NCI-H524 (cell line): ENCODE measurements around the gene CD2AP.
A peak's percentile ranks its signal among the peaks of the same experiment; 100 is the strongest.
"Not testable (repeated sequence)": the region's sequence is repeated elsewhere in the genome, so short reads cannot be mapped to it uniquely, and the experiment has no call there.

Experiments
- DNase-seq, 2 experiments: peaks; one replicate each; lab custom pipeline; 2025; lab: John Stamatoyannopoulos, UW

The CD2AP gene

GRCh38 chr6:47495954-47496545 lies 18.5 kb downstream of the CD2AP start:
- DNase-seq = no peak

DNA sequence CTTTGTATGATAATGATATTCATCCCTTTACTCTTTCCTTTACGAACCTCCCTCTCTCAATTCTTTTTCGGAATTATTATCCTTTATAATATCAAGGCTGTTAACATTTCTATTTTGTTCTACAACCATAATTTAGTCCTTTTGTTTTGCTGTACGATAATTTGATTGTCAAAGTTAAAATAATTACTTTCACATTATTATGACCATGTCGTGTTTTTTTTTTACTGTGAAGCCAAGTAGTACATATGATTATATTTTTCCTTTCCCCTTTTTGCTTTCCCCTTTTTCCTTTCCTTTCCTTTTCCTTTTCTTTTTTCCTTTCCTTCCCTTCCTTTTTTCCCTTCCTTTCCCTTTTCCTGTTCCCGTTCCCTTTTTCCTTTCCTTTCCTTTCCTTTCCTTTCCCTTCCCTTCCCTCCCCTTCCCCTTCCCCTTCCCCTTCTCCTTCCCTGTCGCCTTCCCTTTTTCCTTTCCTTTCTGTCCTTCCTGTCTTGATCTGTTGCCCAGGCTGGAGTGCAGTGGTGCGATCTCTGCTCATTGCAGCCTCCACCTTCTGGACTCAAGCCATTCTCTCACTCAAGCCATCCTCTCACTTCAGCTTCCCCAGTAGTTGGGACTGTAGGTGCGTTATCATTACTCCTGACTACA lies 19.5 kb downstream of the CD2AP start:
- no peak for DNase-seq

DNA sequence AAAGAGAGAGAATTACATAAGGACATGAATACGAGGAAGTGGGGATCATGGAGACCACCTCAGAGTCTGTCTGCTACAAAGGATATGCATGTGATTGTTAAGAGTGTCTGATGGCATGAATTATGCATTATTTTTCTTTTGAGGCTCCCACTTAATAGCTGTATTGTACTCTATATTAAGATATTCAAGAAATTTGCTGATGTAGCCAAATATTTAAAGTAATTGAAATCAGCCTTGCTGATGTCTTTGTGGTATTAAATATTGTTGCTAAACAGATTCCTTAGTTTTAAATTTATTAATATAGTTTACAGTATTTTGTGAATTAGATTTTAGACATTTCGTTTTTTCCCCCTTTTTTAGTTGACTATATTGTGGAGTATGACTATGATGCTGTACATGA lies 25.3 kb downstream of the CD2AP start:
- DNase-seq = no peak

- no peak for DNase-seq
These were observed 32.3 kb downstream of the CD2AP start for GRCh38 chr6:47509937-47510336.

DNA sequence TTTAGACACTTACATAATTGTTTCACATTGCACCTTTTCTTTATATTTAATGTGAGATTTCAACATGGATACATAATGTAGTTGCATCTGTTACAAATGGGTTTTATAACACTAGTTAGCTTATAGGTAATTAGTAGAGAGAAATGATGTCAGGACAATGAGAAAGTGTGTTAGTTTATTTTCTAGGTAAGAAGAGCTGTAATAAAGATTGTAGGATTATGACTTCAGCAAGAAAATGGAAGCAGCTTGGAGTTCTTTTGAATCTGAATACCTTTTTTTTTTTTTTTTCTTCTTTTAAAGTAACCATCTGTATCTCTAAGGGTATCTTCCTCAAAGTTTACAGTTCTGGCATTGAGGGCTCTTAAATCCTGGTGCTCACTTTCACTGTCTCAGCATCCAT lies 35.3 kb downstream of the CD2AP start:
- no peak for DNase-seq

DNA sequence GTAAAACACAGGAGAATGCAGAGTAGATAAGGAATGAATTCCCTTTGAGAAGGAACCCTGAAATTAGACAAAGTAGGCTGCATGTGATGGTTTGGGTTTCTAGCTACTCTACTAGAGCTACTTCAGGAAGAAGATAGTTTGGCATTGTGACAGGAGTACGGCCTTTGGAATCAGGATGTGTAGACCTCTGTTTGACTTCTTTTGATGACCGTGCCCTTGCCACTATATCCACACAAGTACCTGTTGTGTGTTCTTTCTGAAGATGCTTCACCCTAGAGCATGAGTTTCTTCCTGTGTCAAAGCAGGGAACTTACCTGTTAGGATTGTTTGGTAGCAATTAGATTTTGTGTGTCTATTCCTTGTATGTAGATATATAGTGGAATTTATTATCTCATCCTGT lies 41.7 kb downstream of the CD2AP start:
- DNase-seq = no peak

DNA sequence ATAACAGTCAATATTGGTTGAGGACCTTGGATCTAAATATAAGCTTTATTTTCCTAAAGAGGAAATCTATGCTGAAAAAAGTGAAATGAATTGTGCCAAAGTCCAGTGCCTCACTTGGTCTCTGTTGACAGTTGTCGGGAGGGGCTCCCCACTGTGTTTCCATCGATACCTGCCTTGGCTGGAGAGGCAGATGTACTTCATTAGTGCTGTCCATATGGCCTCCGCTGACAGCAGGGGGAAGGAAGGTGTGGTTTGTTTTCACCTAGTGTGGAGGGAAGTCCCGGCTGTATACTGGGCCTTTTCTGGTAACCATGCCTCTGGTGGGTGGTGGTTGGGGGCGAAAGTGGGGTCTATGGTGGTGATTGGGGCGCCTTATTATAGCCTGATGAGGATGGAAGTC lies 42.7 kb downstream of the CD2AP start:
- DNase-seq = peak; percentile 71 to 83

DNA sequence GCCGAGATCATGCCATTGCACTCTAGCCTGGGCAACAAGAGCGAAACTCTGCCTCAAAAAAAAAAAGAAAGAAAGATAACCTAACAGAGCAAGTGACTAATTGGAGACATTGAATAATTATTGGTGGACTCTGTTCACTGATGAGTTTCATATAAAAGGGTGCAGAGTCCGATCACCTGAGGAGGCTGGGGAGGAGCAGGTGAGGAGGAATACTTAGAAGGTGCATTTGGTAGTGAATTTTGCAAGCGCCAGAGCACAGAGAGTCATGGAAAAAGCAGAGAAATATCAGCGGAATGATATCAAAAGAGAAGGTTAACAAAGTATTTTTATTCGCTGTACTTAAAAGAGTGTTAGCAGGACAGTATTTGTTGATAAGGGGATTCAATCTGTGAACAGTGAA lies 44.4 kb downstream of the CD2AP start:
- DNase-seq = no peak

DNA sequence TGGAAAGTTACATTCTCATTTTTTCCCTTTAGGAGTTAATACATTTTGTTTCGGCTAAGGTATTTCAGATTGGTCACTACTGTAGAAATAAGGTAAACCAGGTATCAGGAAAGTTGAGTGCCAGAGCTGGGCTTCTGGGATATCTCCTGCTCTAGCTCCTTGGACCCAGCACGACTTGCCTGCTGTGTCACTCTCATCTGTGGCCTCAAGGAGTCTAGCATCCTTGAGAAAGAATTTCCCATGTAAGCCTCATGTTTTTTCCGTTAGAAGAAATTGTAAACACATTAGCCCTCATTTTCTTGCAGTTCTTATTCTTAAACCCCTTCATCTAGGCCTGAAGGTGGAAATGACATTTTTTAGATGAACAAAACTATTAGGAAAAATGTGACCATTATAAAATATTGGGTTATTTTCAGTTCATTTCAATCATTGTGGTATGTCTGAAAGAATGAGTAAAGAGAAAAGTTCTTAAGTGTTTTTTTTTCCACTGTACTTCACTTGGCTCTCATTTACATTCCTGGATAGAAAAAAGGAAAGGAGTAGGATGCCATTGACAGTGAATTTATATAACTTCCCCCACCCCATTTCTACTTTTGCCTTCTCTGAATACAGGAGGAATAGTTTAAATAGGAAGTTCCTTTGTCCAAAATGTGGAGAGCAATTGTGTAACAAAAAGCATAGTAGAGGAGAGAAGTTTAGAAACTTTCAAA lies 46.7 kb downstream of the CD2AP start:
- DNase-seq = no peak

DNA sequence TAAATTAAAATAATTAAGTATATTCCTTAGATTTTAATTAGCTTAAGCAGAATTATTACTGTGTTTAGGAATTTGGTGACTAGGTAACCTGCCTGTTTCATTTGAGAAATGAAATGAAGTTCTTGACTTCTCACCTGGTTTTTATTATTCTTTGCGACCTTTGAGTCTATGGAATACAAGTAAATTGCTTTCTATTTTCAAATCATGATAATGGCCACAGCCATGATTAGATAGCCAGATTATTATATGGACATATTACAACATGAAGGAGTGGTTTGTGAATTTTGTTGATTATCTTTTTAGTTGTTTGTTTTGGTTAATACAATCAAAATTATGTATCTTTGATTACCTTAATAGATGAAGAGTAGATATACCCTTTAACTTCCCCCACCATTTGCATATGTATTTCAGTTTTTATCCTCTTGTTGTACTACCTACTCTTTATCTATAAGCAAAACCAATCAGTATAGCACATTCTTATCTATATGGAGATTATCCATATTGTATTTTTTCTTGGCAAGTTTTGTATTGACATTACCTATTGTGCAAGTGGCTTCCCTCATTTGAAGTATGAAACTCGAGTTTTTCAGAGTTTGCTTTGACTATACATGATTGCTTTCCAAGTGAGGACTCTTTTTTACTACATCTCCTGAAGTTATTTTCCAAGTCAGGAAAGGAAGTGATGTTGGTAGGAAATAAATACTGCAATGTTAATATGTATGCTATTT lies 47.9 kb downstream of the CD2AP start:
- DNase-seq = no peak

- DNase-seq = no peak
These were observed 49.7 kb downstream of the CD2AP start for GRCh38 chr6:47527274-47527673.

DNA sequence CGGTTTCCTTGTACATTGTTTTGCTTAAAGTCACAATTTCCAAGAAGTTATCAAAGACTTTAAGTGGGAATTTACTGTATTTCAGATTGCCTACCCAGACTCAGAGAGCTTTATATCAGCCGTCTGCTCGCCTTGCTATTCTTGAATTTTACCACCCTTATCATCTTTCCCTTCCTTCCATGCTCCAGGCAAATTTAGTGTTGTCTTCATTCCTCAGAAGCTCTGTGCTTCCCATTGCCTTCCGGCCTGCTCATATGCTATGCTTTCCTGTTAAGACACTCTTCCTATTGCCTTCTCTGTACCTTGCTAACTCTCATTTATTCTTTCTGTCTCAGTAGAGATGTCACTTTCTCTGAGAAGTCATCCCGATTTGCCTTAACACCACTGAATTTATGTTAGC lies 52.1 kb downstream of the CD2AP start:
- DNase-seq = no peak

DNA sequence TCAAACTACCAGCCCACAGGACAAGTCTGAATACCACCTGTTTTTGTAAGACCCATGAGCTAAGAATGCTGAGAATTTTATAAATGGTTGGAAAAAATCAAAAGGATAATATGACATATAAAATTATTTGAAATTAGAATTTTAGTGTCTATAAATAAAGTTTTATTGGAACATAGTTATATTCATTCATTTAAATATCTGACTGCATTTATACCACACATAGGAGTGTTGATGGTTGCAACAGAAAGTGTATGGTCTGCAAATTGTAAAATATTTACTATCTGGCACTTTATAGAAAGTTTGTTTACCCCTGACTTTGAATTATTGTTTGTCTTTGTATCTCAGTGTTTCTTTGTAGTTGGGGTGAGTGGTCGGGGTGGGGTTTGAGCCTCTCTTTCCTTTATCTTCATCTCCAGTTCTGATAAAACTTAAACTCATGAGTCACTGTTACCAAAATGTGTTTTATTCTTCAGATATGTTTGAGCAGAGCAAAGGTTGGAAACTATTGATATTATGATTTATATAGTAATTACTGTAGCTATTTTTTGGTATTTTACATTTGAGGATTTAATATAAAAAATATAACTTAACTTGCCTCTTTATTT lies 55.5 kb downstream of the CD2AP start:
- DNase-seq = no peak

DNA sequence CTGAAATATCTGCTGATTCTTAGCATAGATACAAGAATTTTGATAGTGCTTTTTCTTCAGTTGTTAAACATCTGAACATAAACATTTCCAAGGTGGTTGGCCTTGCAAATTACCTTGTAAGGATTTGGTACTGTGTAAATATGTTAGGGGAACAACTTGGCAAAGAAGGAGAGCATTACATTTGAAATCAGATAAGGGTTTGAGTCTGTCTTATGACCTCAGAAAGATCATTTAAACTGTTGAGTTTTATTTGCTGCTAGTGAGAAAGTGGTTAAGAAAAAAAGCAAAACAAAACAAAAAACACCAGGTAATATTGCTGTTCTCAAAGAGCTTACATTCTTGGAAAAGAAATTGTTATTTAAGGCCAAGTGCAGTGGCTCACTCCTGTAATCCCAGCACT lies 56.5 kb downstream of the CD2AP start:
- DNase-seq = no peak

DNA sequence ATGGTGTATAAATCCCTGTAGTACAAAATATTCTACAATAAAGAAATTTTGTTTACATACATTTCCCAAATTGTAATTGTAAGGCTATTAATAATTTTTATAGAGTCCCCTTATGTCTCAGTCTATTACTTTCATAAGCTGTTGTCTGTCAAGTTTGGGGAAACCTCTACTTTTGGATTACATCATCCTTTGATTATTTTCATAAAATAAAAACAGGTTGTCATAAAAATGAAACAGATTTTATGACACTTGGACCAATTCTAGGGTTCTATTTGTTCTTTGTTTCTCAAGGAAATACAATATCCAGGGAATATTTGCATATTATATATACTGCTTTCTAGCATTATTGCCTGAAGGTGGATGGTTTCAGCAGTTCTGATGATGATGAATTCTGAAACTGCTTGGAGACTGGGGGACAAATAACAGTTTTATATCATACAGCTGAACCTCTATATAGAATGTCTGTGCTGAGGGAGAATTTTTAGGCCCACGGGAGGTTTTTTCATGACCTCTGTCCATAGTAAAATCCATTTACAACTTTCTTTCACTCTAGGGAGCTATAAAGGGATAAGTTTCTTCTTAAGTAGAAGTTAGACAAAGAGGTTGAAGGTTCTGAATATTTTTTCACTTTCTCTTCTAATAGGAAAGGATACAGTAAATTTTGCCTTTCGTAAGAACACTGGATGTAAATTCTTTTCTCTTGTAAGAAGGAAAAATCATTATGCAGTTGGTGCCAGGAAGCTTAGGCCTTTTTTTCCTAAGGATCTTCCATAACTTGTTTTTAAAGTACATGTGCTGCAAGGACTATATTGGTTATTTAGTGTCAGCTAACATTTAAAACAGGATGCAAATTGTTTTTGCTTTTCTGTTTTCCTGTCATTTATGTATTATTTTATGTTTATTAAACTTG lies 58.0 kb downstream of the CD2AP start:
- DNase-seq = no peak

DNA sequence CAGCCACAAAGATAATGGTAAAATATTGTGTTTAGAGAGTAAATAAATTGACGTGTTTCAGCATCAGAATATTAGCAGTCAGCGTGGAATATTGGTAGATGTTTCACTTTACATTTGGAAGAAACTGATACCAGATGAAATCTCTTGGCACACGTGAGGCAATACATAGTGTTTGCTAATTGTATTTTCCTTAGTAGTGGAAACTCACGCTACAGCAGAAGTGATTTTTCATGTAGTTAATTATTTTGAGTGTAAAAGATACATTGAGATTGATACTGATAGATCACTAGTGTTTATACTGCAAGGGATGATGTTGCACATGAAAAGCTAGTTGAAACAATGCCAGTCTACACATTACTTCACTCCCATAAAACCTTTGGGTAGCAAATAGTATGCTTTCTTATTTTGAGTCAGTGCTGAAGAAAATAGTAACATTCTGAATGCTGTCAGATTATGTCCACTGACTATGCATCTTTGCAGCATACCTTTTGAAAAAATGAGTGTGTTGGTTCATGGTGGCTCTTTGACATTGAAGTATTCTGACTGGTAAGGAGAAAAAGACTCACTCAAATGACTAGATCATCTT lies 59.3 kb downstream of the CD2AP start:
- DNase-seq = no peak

GRCh38 chr6:47545223-47545622 lies 67.6 kb downstream of the CD2AP start:
- no peak for DNase-seq

- no peak for DNase-seq
These were observed 74.1 kb downstream of the CD2AP start for GRCh38 chr6:47551670-47552069.

GRCh38 chr6:47552319-47552718 lies 74.7 kb downstream of the CD2AP start:
- DNase-seq = no peak

GRCh38 chr6:47553243-47553642 lies 75.7 kb downstream of the CD2AP start:
- not testable (repeated sequence) for DNase-seq

DNA sequence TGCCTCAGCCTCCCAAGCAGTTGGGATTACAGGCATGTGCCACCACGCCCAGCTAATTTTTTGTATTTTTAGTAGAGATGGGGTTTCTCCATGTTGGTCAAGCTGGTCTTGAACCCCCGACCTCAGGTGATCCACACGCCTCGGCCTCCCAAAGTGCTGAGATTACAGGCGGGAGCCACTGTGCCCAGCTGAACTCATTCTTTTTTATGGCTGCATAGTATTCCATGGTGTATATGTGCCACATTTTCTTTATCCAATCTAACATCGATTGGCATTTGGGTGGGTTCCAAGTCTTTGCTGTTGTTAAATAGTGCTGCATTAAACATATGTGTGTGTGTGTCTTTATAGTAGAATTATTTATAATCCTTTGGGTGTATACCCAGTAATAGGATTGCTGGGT lies 78.9 kb downstream of the CD2AP start:
- DNase-seq = not testable (repeated sequence)
